HepG2 (cell line): ENCODE data around the gene RSPH1. TPM values are rescaled to one million over a fixed set of nuclear protein-coding genes. Genes with fewer than 3 reads are reported as not detected.

Experiments
- ATAC-seq: fragments of 200-7000 bp; cut with Tn5 transposase; 3 replicates; pipeline ENCODE4 v1.9.1; 2020; ENCODE audit warnings: mild to moderate bottlenecking, moderate library complexity
- BruUV-seq: library from RNA; stranded (reverse); fragments of 400-500 nt; replicated peaks from 2 replicates; lab custom pipeline; 2021; lab: Mats Ljungman, UMichigan
- CTCF ChIA-PET: fragments of 300-600 bp; formaldehyde crosslinking; extraction: SDS; loops from one replicate; lab custom pipeline; 2021; ENCODE audit warnings: low total read pairs, inconsistent platforms, low intra/inter-chr PET ratio; lab: Yijun Ruan, JAX
- POLR2A ChIA-PET: fragments of 350-600 bp; sonication (Branson Sonifier 250); formaldehyde crosslinking; loops from one replicate; lab custom pipeline; 2020; ENCODE audit warnings: antibody characterized with exemption, inconsistent platforms; lab: Yijun Ruan, JAX
- DNase-seq: peaks from one replicate; pipeline ENCODE4 v3.0.0-alpha.2; 2015; ENCODE audit warnings: low spot score
- FAIRE-seq: peaks from 3 replicates; lab custom pipeline; 2011; peaks lifted over from hg19 to GRCh38; lab: Jason Lieb, UNC
- H2AFZ ChIP-seq: one replicate; pipeline ENCODE4 v1.6.1; 2011; ENCODE audit warnings: low read length, inconsistent platforms
- H3K27ac ChIP-seq: fragments of 300-600 bp; 3 replicates; pipeline ENCODE4 v1.8.0; 2011; ENCODE audit warnings: mixed run types, mild to moderate bottlenecking, mixed read lengths, low read length, inconsistent platforms; ENCODE audit not compliant: insufficient read depth; ENCODE audit errors: extremely low read length
- H3K27me3 ChIP-seq, 2 experiments: fragments of 200-600 bp in 1 of 2; 2 replicates in 1 of 2; 3 replicates in 1 of 2; pipeline versions ENCODE4 v1.6.0 to v1.8.0; 2011; ENCODE audit warnings: low read length in 2 of 2, mild to moderate bottlenecking in 2 of 2, moderate library complexity in 2 of 2, inconsistent platforms in 1 of 2; ENCODE audit not compliant: insufficient read depth in 2 of 2, control insufficient read depth in 1 of 2
- H3K36me3 ChIP-seq, 2 experiments: fragments of 200-600 bp in 1 of 2; replicated peaks in 1 of 2; 2 replicates in 1 of 2; 3 replicates in 1 of 2; pipeline versions ENCODE4 v1.5.1 to v1.8.0; 2011; ENCODE audit warnings: low read length in 2 of 2, inconsistent platforms in 1 of 2; ENCODE audit not compliant: insufficient read depth in 2 of 2, control insufficient read depth in 1 of 2
- H3K4me1 ChIP-seq: 2 replicates; pipeline ENCODE4 v1.5.1; 2012; ENCODE audit warnings: low read length, inconsistent platforms; ENCODE audit not compliant: insufficient read depth
- H3K4me2 ChIP-seq: 2 replicates; pipeline ENCODE4 v1.6.0; 2011; ENCODE audit warnings: low read depth, low read length, inconsistent platforms
- H3K4me3 ChIP-seq, 3 experiments: fragments of 200-600 bp in 1 of 3; sonication (generic), shearing (Covaris generic) in 1 of 3; replicated peaks in 1 of 3; 2 replicates each; pipeline ENCODE4 v1.5.1; 2011 to 2016; ENCODE audit warnings: low read length in 3 of 3, inconsistent platforms in 2 of 3, low read depth in 2 of 3, mild to moderate bottlenecking in 2 of 3, control low read depth in 1 of 3, mixed read lengths in 1 of 3; ENCODE audit not compliant: insufficient read depth in 1 of 3
- H3K79me2 ChIP-seq: one replicate; pipeline ENCODE4 v1.6.1; 2011; ENCODE audit warnings: low read length, inconsistent platforms; ENCODE audit not compliant: insufficient read depth
- H3K9ac ChIP-seq: 2 replicates; pipeline ENCODE4 v1.6.0; 2011; ENCODE audit warnings: mild to moderate bottlenecking, low read depth, low read length, inconsistent platforms; ENCODE audit not compliant: insufficient read depth
- H3K9me3 ChIP-seq: 2 replicates; pipeline ENCODE4 v1.5.1; 2012; ENCODE audit warnings: mild to moderate bottlenecking, low read length
- H4K20me1 ChIP-seq: 2 replicates; pipeline ENCODE4 v1.6.0; 2011; ENCODE audit warnings: inconsistent platforms, mild to moderate bottlenecking, low read length, moderate library complexity; ENCODE audit not compliant: insufficient read depth
- BRD4 ChIP-seq: sonication (generic); formaldehyde crosslinking; IDR thresholded peaks from 2 replicates; pipeline ENCODE4 v1.4.0; 2020; ENCODE audit warnings: missing genetic modification reagents
- CAMTA2 ChIP-seq: sonication (generic); formaldehyde crosslinking; IDR thresholded peaks from 2 replicates; pipeline ENCODE4 v1.4.0; 2020; ENCODE audit warnings: mild to moderate bottlenecking, missing genetic modification reagents, borderline replicate concordance
- GABPB1 ChIP-seq: IDR thresholded peaks from 2 replicates; pipeline ENCODE4 v1.6.1; 2016; ENCODE audit warnings: mild to moderate bottlenecking, missing genetic modification reagents, moderate library complexity, missing compliant biosample characterization
- GATAD1 ChIP-seq: IDR thresholded peaks from 2 replicates; pipeline ENCODE4 v1.6.1; 2016; ENCODE audit warnings: missing genetic modification reagents, missing compliant biosample characterization
- MATR3 ChIP-seq: sonication (generic); formaldehyde crosslinking; IDR thresholded peaks from 2 replicates; pipeline ENCODE4 v1.4.0; 2020; ENCODE audit warnings: missing genetic modification reagents
- SMARCC2 ChIP-seq: fragments of 450-650 bp; IDR thresholded peaks from 2 replicates; pipeline ENCODE4 v1.6.1; 2017; ENCODE audit warnings: antibody characterized with exemption, mild to moderate bottlenecking
- SRSF4 ChIP-seq: fragments of 200-400 bp; formaldehyde crosslinking; IDR thresholded peaks from one replicate; pipeline ENCODE4 v1.6.1; 2018; ENCODE audit warnings: mild to moderate bottlenecking, low read depth, low read length, moderate library complexity; ENCODE audit not compliant: poor library complexity, severe bottlenecking
- SUZ12 ChIP-seq: fragments of 150-350 bp; IDR thresholded peaks from 2 replicates; pipeline ENCODE4 v1.6.1; 2014; ENCODE audit warnings: low read depth, low read length
- TFE3 ChIP-seq: IDR thresholded peaks from 2 replicates; pipeline ENCODE4 v1.6.1; 2016
- ZBTB34 ChIP-seq: sonication (generic); formaldehyde crosslinking; IDR thresholded peaks from 2 replicates; pipeline ENCODE4 v1.8.0; 2022; ENCODE audit warnings: mild to moderate bottlenecking, missing genetic modification reagents
- ZMYM2 ChIP-seq: sonication (generic); formaldehyde crosslinking; IDR thresholded peaks from 2 replicates; pipeline ENCODE4 v1.8.0; 2022; ENCODE audit warnings: mild to moderate bottlenecking, missing genetic modification reagents
- ZNF576 ChIP-seq: sonication (generic); formaldehyde crosslinking; IDR thresholded peaks from 2 replicates; pipeline ENCODE4 v1.4.0; 2020; ENCODE audit warnings: mild to moderate bottlenecking, missing genetic modification reagents
- ZNF768 ChIP-seq: sonication (generic); formaldehyde crosslinking; IDR thresholded peaks from 2 replicates; pipeline ENCODE4 v1.4.0; 2020; ENCODE audit warnings: missing genetic modification reagents
- ZNF878 ChIP-seq: sonication (generic); formaldehyde crosslinking; IDR thresholded peaks from 2 replicates; pipeline ENCODE4 v1.8.1; 2023; ENCODE audit warnings: mild to moderate bottlenecking, missing genetic modification reagents, moderate library complexity
- ZSCAN30 ChIP-seq: sonication (generic); formaldehyde crosslinking; IDR thresholded peaks from 2 replicates; pipeline ENCODE4 v1.5.0; 2020; ENCODE audit warnings: mild to moderate bottlenecking, missing genetic modification reagents
- WGBS: methylation state at CpG from one replicate; pipeline ENCODE4 v1.1.6; 2017; ENCODE audit warnings: low lambda C conversion rate; 5-methylcytosine and 5-hydroxymethylcytosine counted together
- in situ Hi-C: cut with HindIII; loops from 2 replicates; pipeline ENCODE4 v1.10.0; 2017; ENCODE audit warnings: low pct_unique_long_range_greater_than_20kb; ENCODE audit not compliant: extremely low pct_ligation_motif_present
- intact Hi-C: fragments of 100-400 bp; cut with micrococcal nuclease; formaldehyde crosslinking; loops from one replicate; pipeline ENCODE4 v1.10.0; 2022; ENCODE audit not compliant: unreplicated experiment
- polyA plus RNA-seq, 8 experiments: library from polyadenylated mRNA; depleted of rRNA in 3 of 8; stranded (reverse) in 7 of 8; unstranded in 1 of 8; fragments of >200 nt; fragmentation: Illumina TruSeq in 4 of 8; extraction: Trizol in 4 of 8; gene quantifications; 2 replicates each; pipeline versions ENCODE4 v1.2.1 to v1.2.3, GENCODE V29; 2011 to 2016; ENCODE audit warnings: low read depth in 4 of 8, missing spikeins in 1 of 8, mixed read lengths in 1 of 8; ENCODE audit not compliant: insufficient read depth in 1 of 8
- total RNA-seq, 5 experiments: library from RNA; depleted of rRNA; stranded (reverse); fragments of >200 nt; fragmentation: Illumina TruSeq; extraction: Trizol; gene quantifications; 2 replicates each; pipeline ENCODE4 v1.2.3, GENCODE V29; 2016; ENCODE audit warnings: low read depth in 1 of 5
- TF ChIP-seq, protein P1 (sequence below): IDR thresholded peaks from 2 replicates; pipeline ENCODE4 v1.6.1; 2016; ENCODE audit warnings: missing biosample characterization, missing genetic modification reagents, low read depth
- TF ChIP-seq, protein P2 (sequence below): sonication (generic); formaldehyde crosslinking; IDR thresholded peaks from 2 replicates; pipeline ENCODE4 v1.4.0; 2020; ENCODE audit warnings: missing genetic modification reagents

Gene RSPH1
- total and polyA plus RNA-seq, 2 of the 13 experiments (the other 11 are each of a cell fraction or from before 2014, with no cell fraction given), result not detected

DNA sequence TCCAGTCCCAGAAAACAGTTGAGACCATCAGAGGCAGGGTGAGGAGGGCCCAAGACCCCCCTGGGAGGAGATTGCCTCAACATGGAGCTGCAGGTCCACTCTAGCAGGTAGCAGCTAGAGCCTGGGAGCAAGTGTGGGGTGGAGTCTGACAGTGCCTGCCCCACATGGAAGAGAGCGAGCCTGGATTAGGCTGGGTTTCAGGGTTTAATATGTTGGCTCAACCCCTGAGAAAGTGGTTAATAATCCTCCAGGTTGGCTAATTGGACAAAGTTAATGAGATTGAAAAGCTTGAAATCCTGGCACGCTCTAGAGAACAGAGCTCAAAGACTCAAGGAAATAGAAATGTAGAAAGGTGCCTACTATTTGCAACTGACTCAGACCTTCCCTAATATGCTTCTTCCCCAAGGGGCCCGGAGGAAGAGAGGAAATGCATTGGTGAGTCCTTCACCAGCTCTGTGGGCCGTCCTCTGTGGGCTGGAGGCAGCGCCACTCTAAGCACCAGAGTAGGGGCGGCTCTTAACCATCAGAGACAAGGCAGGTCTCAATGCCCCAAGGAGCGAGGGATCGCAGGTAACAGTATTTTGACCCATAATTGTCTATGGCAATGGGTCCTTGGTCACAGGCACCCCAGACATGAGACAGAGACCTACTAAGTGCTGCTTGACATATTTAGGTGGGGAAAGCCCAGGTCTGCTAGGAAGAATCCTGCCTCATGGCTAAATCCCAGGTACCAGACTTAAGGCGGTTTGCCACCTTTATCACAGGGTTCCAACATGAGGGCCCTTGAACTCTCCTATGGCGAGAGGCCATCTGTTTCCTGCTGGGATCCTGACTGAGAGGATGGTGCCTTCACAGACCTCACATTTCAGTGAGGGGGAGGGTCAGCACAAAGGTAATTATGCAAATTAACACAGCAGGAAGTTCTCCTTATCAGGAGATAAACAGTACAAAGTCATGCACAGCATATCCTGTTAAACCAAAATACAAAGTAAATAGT lies 33.8 kb downstream of the RSPH1 start:
- Histone ChIP-seq H3K9ac (no peak overlapping the region), H3K4me2 (no peak overlapping the region), H3K27me3 (peaks cover 0 to 1% of the 10 kb centered on the region in 2 experiments; a peak in 1 of 5 replicates), H3K9me3 (no peaks in the 10 kb centered on the region), H3K36me3 (no peaks in the 10 kb centered on the region), H3K4me3 (no peak overlapping the region), H4K20me1 (no peaks in the 10 kb centered on the region), H2AFZ (no peak overlapping the region), H3K79me2 (no peaks in the 10 kb centered on the region), H3K27ac (no peak overlapping the region), H3K4me1 (peaks cover 7% of the 10 kb centered on the region)
- 57% methylated on average over 10 of the region's 10 CpGs for WGBS
- DNase-seq (no peak), ATAC-seq (no peak), FAIRE-seq (no peak)
- intact Hi-C loops, result no loop called here
- ChIA-PET POLR2A (no interaction called here), CTCF (no interaction called here)
- no TSS peak for BruUV-seq
- in situ Hi-C loops, result no loop called here
- no peak for TF ChIP-seq SMARCC2
- no peak for TF ChIP-seq GATAD1 (CRISPR knock-in tag)
- TF ChIP-seq ZNF576 (CRISPR knock-in tag), result no peak
- TF ChIP-seq, protein P1, sequence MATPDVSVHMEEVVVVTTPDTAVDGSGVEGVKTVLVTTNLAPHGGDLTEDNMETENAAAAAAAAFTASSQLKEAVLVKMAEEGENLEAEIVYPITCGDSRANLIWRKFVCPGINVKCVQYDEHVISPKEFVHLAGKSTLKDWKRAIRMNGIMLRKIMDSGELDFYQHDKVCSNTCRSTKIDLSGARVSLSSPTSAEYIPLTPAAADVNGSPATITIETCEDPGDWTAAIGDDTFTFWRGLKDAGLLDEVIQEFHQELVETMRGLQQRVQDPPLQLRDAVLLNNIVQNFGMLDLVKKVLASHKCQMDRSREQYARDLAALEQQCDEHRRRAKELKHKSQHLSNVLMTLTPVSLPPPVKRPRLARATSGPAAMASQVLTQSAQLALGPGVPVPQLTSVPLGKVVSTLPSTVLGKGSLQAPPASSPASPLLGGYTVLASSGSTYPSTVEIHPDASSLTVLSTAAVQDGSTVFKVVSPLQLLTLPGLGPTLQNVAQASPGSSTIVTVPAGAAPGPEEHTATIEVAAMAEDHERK (CRISPR knock-in tag), result no peak
- TF ChIP-seq BRD4 (CRISPR knock-in tag), result no peak
- TF ChIP-seq SRSF4, result no peak
- TF ChIP-seq ZNF768 (CRISPR knock-in tag), result no peak
- no peak for TF ChIP-seq CAMTA2 (CRISPR knock-in tag)
- no peak for TF ChIP-seq MATR3
- TF ChIP-seq, protein P2, sequence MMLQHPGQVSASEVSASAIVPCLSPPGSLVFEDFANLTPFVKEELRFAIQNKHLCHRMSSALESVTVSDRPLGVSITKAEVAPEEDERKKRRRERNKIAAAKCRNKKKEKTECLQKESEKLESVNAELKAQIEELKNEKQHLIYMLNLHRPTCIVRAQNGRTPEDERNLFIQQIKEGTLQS (CRISPR knock-in tag), result no peak
- TF ChIP-seq SUZ12, result no peak
- no peak for TF ChIP-seq ZSCAN30 (CRISPR knock-in tag)
- TF ChIP-seq ZNF878 (CRISPR knock-in tag), result no peak
- TF ChIP-seq ZMYM2 (CRISPR knock-in tag), result no peak
- TF ChIP-seq ZBTB34 (CRISPR knock-in tag), result no peak
- no peak for TF ChIP-seq TFE3 (CRISPR knock-in tag)
- no peak for TF ChIP-seq GABPB1 (CRISPR knock-in tag)
